CD4-positive, alpha-beta memory T cell (primary cell): ENCODE measurements around the gene FGF19. TPM values are rescaled to one million over a fixed set of nuclear protein-coding genes. Genes with fewer than 3 reads are reported as not detected.

ENCODE experiments used
- CTCF ChIA-PET: fragments of 350-600 bp; sonication (Branson Sonifier 250); formaldehyde crosslinking; loops from one replicate; lab custom pipeline; 2021; ENCODE audit warnings: inconsistent platforms; ENCODE audit not compliant: partially characterized antibody; lab: Charles Lee
- POLR2A ChIA-PET: fragments of 350-600 bp; sonication (Branson Sonifier 250); formaldehyde crosslinking; loops from one replicate; lab custom pipeline; 2021; ENCODE audit not compliant: partially characterized antibody; lab: Charles Lee
- DNase-seq, 5 donors: peaks; one replicate each; pipeline versions ENCODE4 v3.0.0 to v3.0.0-alpha.2; 2020 to 2022; ENCODE audit warnings: mixed read lengths in 1 of 5
- H3K27ac ChIP-seq: one replicate; pipeline ENCODE4 v1.7.0; 2013; ENCODE audit warnings: low read depth, low read length
- H3K27me3 ChIP-seq: 2 replicates; pipeline ENCODE4 v1.7.0; 2013; ENCODE audit warnings: mild to moderate bottlenecking, low read length, moderate library complexity; ENCODE audit not compliant: insufficient read depth
- H3K36me3 ChIP-seq: 2 replicates; pipeline ENCODE4 v1.7.0; 2013; ENCODE audit warnings: mild to moderate bottlenecking, low read length, moderate library complexity; ENCODE audit not compliant: insufficient read depth
- H3K4me1 ChIP-seq: 2 replicates; pipeline ENCODE4 v1.7.0; 2013; ENCODE audit warnings: mild to moderate bottlenecking, low read length, moderate library complexity; ENCODE audit not compliant: insufficient read depth
- H3K4me3 ChIP-seq, 2 donors: one replicate each; pipeline ENCODE4 v1.7.0; 2013; ENCODE audit warnings: low read length in 2 of 2, mild to moderate bottlenecking in 1 of 2
- H3K9me3 ChIP-seq, 2 donors: one replicate each; pipeline ENCODE4 v1.7.0; 2013; ENCODE audit warnings: low read length in 2 of 2, control low read depth in 1 of 2; ENCODE audit not compliant: control insufficient read depth in 1 of 2
- H3K27ac Mint-ChIP-seq, 7 donors: one replicate each; pipeline ENCODE4 v1.8.0; 2020 to 2021; ENCODE audit warnings: mixed read lengths in 7 of 7, mild to moderate bottlenecking in 6 of 7, inconsistent platforms in 3 of 7, moderate library complexity in 3 of 7
- H3K27me3 Mint-ChIP-seq, 2 donors: one replicate each; pipeline ENCODE4 v1.8.0; 2020 to 2021; ENCODE audit warnings: mixed read lengths in 2 of 2
- H3K36me3 Mint-ChIP-seq, 2 donors: one replicate each; pipeline ENCODE4 v1.8.0; 2020 to 2021; ENCODE audit warnings: mixed read lengths in 2 of 2, inconsistent platforms in 1 of 2, mild to moderate bottlenecking in 1 of 2
- H3K4me1 Mint-ChIP-seq, 4 donors: one replicate each; pipeline ENCODE4 v1.8.0; 2020 to 2021; ENCODE audit warnings: mixed read lengths in 4 of 4, mild to moderate bottlenecking in 1 of 4
- H3K4me3 Mint-ChIP-seq, 8 donors: one replicate each; pipeline ENCODE4 v1.8.0; 2020 to 2021; ENCODE audit warnings: mixed read lengths in 8 of 8, mild to moderate bottlenecking in 7 of 8, moderate library complexity in 6 of 8, inconsistent platforms in 3 of 8
- H3K9me3 Mint-ChIP-seq, 8 donors: one replicate each; pipeline ENCODE4 v1.8.0; 2020 to 2021; ENCODE audit warnings: mixed read lengths in 8 of 8, mild to moderate bottlenecking in 5 of 8, inconsistent platforms in 3 of 8, moderate library complexity in 1 of 8
- intact Hi-C: fragments of 100-400 bp; cut with micrococcal nuclease; formaldehyde crosslinking; loops from one replicate; pipeline ENCODE4 v1.15.1; 2023
- polyA plus RNA-seq, 2 donors: library from polyadenylated mRNA; unstranded; fragments of 300-500 nt; fragmentation: Illumina TruSeq; gene quantifications; one replicate each; pipeline ENCODE4 v1.2.3, GENCODE V29; 2021
- total RNA-seq, 2 experiments: library from RNA; stranded (reverse); gene quantifications; one replicate each; pipeline ENCODE4 v1.2.3, GENCODE V29; 2021

FGF19 gene, protein sequence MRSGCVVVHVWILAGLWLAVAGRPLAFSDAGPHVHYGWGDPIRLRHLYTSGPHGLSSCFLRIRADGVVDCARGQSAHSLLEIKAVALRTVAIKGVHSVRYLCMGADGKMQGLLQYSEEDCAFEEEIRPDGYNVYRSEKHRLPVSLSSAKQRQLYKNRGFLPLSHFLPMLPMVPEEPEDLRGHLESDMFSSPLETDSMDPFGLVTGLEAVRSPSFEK
- not detected for total RNA-seq
- polyA plus RNA-seq = not detected

DNA sequence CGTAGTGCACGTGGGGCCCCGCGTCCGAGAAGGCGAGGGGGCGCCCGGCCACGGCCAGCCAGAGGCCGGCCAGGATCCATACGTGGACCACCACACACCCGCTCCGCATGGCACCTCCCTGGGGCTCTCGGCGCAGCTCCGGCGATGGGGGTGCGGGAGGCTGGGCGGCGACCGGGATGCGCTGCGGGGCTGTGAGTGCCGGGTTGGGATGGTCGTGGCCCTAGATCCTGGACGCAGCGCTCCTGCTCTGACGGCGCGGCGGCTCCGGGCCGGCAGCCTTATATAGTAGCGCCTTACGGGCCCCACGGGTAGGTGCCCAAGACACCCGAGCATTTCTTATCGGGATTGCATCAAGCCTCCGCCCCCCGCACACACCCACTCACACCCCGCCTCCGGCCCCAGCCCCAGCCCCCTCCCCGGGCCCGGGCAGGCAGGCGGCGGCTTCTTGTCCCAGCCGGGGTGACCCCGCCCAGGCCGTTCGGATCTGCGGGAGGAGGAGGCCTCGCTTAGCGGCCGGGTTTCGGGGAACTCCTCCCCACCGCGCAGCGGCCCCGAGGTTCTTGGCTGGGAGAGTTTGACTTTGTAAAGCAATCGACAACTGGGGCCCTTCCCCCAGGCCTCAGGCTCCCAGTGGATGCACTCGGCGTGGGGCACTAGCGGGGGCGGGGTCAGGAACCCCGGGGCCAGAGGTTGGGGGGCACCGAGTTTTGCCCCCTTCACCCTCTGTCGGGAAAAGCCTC, at the start of gene FGF19:
FGF19 (minus strand) TSS at position 255 of the 740 bp plus-strand sequence; CDS start at position 109, 146 bp downstream.
- H3K27me3 Mint-ChIP-seq = peaks cover 25 to 29% of the 10 kb centered on the region in 2 donors

DNA sequence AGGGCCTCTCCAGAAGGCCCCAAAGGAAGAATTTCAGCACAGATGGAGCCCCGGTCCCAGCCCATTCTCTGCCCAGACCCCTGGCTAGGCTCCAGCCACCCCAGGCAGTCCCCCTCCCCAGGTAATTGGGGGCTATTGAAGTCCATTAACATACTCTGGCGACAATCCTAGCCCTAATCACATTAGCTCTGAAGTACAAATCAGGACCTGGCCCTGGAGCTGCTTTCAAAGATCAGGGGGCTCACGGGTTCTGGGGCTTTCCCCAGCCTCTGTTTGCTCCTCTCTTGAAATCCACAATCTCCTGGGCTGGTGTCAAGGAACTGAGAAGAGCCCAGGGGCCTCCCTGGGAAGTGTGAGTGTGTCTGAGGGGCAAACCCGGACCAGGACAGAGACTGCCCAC, 49.1 kb upstream of the FGF19 start:
- intact Hi-C loops = no loop called here
- no peaks in the 10 kb centered on the region for H3K36me3 ChIP-seq
- H3K4me1 Mint-ChIP-seq = no peaks in the 10 kb centered on the region
- no peaks in the 10 kb centered on the region for H3K36me3 Mint-ChIP-seq
- ChIA-PET CTCF (interaction anchor here (0.7 kb wide), 1 partner anchor 25 kb away, joined by 3 read pairs; no protein-coding TSS in a partner anchor), POLR2A (no interaction called here)
- no peak overlapping the region for H3K27ac ChIP-seq
- no peaks in the 10 kb centered on the region for H3K27me3 ChIP-seq
- no peak overlapping the region for H3K27ac Mint-ChIP-seq
- no peaks in the 10 kb centered on the region for H3K9me3 ChIP-seq
- peaks cover 0 to 11% (median 2%) of the 10 kb centered on the region in 8 donors for H3K9me3 Mint-ChIP-seq
- H3K4me3 Mint-ChIP-seq = no peak overlapping the region
- peaks cover 15 to 16% of the 10 kb centered on the region in 2 donors for H3K27me3 Mint-ChIP-seq
- no peak overlapping the region for H3K4me3 ChIP-seq
- no peaks in the 10 kb centered on the region for H3K4me1 ChIP-seq
- no peak for DNase-seq

More for the DNA sequence above, at the start of gene FGF19:
- H3K9me3 Mint-ChIP-seq = peaks cover 0 to 3% (median 0%) of the 10 kb centered on the region in 8 donors
- intact Hi-C loops = loop anchor here (5.0 kb wide), 1 partner anchor 183 kb away; no protein-coding TSS in a partner anchor
- peaks cover 4 to 22% (median 12%) of the 10 kb centered on the region in 4 donors for H3K4me1 Mint-ChIP-seq
- ChIA-PET POLR2A (no interaction called here), CTCF (interaction anchor here (1.3 kb wide), 1 partner anchor 18 kb away, joined by 3 read pairs; no protein-coding TSS in a partner anchor)
- H3K36me3 ChIP-seq = no peaks in the 10 kb centered on the region
- no peak for DNase-seq
- no peak within 1 kb of the TSS for H3K27ac Mint-ChIP-seq
- H3K9me3 ChIP-seq = no peaks in the 10 kb centered on the region
- H3K36me3 Mint-ChIP-seq = no peaks in the 10 kb centered on the region
- peaks cover 7% of the 10 kb centered on the region for H3K4me1 ChIP-seq
- H3K27me3 ChIP-seq = peaks cover 24% of the 10 kb centered on the region
- no peak within 1 kb of the TSS for H3K27ac ChIP-seq
- H3K4me3 ChIP-seq = no peak within 1 kb of the TSS
- peak within 1 kb of the TSS in 5 of 8 donors; percentile 26 to 59 (median 35) for H3K4me3 Mint-ChIP-seq

DNA sequence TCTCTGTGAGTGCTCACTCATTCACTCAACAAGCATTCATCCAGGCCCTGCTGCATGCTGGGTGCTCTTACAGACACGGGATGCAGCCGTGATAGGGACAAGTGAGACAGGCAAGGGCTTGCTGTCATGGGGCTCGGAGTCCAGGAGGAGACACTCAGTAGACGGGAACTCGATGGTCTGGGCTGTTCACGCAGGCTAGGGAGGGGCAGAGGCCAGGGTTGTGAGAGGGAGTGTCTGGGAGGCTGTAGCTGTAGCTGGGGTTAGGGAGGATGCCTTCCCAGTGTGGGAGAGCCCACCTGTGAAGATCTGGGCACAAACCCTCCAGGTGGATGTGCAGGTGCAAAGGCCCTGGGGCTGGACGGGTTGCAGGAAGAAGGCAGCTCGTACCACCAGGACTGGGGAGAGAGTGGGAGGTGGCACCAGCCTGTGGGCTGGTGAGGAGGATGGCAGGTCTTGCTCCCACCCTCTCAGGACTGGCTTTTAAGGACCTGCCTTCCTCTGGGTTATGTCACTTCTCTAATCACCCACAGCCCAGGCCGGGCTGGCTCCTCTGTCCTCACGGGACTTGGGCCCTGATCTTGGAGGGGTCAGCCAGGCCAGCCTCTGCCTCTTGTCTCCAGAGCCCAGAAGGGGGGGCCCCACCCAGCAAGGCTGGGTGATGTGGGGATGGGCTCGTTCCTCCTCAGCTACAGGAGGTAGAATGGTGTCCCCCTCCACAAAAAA, 47.2 kb upstream of the FGF19 start:
- ChIA-PET POLR2A (no interaction called here), CTCF (no interaction called here)
- intact Hi-C loops = no loop called here
- Histone ChIP-seq H3K4me3 (no peak overlapping the region), H3K36me3 (no peaks in the 10 kb centered on the region), H3K27me3 (no peaks in the 10 kb centered on the region), H3K9me3 (no peaks in the 10 kb centered on the region), H3K4me1 (no peaks in the 10 kb centered on the region), H3K27ac (no peak overlapping the region)
- Mint-ChIP-seq H3K4me3 (no peak overlapping the region), H3K36me3 (no peaks in the 10 kb centered on the region), H3K4me1 (no peaks in the 10 kb centered on the region), H3K27me3 (peaks cover 10% of the 10 kb centered on the region in 2 donors), H3K27ac (no peak overlapping the region), H3K9me3 (peaks cover 0 to 2% (median 0%) of the 10 kb centered on the region in 8 donors)
- no peak for DNase-seq

DNA sequence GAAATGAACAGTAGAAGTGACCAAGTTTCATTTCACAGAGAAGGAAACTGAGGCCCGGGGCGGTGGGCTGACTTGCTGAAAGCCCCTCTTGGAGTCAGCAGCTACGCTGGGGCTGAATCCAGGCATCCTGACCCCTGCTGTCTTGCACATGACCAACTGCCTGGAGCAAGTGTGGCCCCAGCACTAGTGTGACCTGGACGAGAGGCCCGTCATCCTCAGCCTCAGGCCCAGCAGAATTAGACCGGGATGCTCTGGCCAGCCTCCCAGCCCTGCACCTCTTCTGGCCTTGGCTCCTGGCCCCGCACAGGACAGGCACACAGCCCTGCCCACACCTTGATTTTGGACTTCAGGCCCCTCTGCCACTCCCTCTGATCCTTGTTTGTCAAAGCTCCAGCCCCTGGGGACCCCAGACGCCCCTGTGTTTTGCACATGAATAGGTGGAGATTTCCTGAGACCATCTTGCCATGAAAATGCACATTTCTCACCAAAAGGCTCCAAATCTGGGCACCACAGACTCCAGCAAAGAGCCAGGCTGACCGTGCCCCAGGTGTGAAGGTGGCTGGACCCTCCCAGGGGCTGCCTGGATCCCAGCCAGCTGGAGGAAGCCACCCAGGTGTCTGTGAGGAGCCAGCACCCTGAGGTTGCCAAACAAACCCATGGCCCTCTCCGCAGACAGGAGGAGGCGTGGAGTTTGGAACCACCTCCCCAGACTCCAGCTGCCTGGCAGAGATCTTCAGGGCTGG, 46.5 kb upstream of the FGF19 start:
- POLR2A ChIA-PET = no interaction called here
- CTCF ChIA-PET = no interaction called here
- intact Hi-C loops = no loop called here

DNA sequence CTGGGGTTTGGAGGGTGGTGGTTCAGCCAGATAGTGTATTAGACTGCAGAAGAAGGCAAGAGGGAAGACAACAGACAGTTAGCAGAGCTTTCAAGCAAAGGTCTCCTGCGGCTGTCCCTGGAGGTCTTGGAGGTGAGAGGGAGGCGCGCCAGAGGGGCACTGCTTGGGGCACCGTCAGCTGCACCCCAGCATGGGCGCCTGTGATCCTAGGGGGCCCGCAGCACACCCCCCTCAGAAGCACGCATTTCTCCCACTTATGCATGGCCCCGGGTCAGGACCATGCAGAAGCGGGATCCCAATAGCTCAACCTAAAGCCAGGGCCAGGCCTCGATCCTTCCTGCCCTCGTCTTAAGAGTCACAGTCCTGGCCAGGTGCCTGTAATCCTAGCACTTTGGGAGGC, 44.8 kb upstream of the FGF19 start:
- Histone ChIP-seq H3K9me3 (no peaks in the 10 kb centered on the region), H3K27ac (no peak overlapping the region), H3K36me3 (no peaks in the 10 kb centered on the region), H3K27me3 (no peaks in the 10 kb centered on the region), H3K4me3 (no peak overlapping the region), H3K4me1 (no peaks in the 10 kb centered on the region)
- H3K36me3 Mint-ChIP-seq = no peaks in the 10 kb centered on the region
- ChIA-PET POLR2A (no interaction called here), CTCF (no interaction called here)
- H3K4me1 Mint-ChIP-seq = no peaks in the 10 kb centered on the region
- H3K9me3 Mint-ChIP-seq = no peaks in the 10 kb centered on the region
- no peak for DNase-seq
- intact Hi-C loops = no loop called here
- H3K27ac Mint-ChIP-seq = no peak overlapping the region
- H3K27me3 Mint-ChIP-seq = peaks cover 11 to 17% of the 10 kb centered on the region in 2 donors
- H3K4me3 Mint-ChIP-seq = no peak overlapping the region

More for the DNA sequence above, 46.5 kb upstream of the FGF19 start:
- Mint-ChIP-seq H3K9me3 (no peaks in the 10 kb centered on the region), H3K27me3 (peaks cover 9 to 13% of the 10 kb centered on the region in 2 donors), H3K27ac (peak overlapping the region in 1 of 7 donors; percentile 15), H3K4me1 (no peaks in the 10 kb centered on the region), H3K36me3 (no peaks in the 10 kb centered on the region), H3K4me3 (no peak overlapping the region)
- Histone ChIP-seq H3K36me3 (no peaks in the 10 kb centered on the region), H3K4me3 (no peak overlapping the region), H3K27me3 (no peaks in the 10 kb centered on the region), H3K4me1 (no peaks in the 10 kb centered on the region), H3K27ac (no peak overlapping the region), H3K9me3 (no peaks in the 10 kb centered on the region)
- DNase-seq = no peak

DNA sequence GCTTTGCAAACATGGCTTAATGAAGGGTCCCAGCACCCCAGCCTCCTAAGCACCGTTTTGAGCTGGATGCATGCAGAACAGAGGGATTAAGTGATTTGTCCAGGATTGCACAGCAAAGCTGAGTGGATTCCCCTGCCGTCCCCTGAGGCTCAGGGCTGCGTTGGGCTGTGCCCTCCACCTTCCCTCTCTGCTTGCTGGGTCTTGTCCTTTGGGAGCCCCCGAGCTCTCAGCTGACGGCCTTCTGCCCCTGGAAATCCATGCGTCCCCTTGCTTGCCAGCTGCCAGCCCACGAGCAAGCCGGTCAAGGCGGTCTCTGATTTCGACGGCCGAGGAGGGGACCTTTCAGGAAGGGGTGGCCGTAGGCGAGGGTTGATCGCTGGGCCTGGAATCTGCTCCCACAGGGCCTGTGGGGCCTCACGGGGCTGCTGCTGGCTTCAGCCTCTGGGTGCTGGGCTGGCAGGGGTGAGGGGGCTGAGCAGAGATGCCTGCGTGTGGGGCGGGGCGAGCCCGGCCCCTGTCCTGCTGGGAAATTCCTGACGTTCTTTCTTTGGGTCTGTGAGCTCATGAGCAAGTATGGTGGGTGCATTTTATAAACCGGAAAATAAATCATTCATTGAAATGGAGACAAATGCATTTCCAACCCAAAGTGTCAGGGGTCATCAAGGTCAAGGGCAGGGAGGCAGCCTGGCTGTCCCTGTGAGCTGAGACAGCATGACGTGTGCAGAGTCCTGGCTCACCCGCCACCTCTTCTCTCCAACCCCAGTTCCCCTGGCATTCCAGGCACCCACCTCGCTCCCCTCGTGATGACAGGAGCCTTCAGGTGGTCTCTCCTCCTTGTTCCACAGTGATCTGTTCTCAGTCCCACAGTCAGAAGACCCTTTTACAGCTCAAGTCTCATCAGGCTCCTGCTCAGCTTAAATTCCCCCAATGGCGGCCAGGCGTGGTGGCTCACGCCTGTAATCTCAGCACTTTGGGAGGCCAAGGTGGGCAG, 43.2 kb upstream of the FGF19 start:
- Mint-ChIP-seq H3K9me3 (no peaks in the 10 kb centered on the region), H3K4me1 (no peaks in the 10 kb centered on the region), H3K36me3 (no peaks in the 10 kb centered on the region), H3K27me3 (peaks cover 11 to 17% of the 10 kb centered on the region in 2 donors), H3K4me3 (no peak overlapping the region), H3K27ac (no peak overlapping the region)
- POLR2A ChIA-PET = no interaction called here
- Histone ChIP-seq H3K27me3 (no peaks in the 10 kb centered on the region), H3K9me3 (no peaks in the 10 kb centered on the region), H3K27ac (no peak overlapping the region), H3K36me3 (no peaks in the 10 kb centered on the region), H3K4me3 (no peak overlapping the region), H3K4me1 (no peaks in the 10 kb centered on the region)
- intact Hi-C loops = no loop called here
- DNase-seq = no peak
- CTCF ChIA-PET = no interaction called here
